Occipital lobe (tissue), 2 donors: Measurements from ENCODE around the gene SP100. TPM values are rescaled to one million over a fixed set of nuclear protein-coding genes. Genes with fewer than 3 reads are reported as not detected.
"Not testable (repeated sequence)": the region's sequence is repeated elsewhere in the genome, so short reads cannot be mapped to it uniquely, and the experiment has no call there.

Source experiments
- DNase-seq: peaks from one replicate; lab custom pipeline; 2025; lab: John Stamatoyannopoulos, UW
- total RNA-seq: library from RNA; depleted of rRNA; stranded (reverse); fragments of >200 nt; gene quantifications from one replicate; pipeline ENCODE4 v1.2.3, GENCODE V29; 2014

SP100 gene
- total RNA-seq, 1 donor from 2014 or later, result 4.8 TPM

GRCh38 chr2:230457793-230458192, 41.8 kb downstream of the SP100 start:
- DNase-seq, result no peak

GRCh38 chr2:230459216-230459615, 43.2 kb downstream of the SP100 start:
- DNase-seq, result no peak

DNA sequence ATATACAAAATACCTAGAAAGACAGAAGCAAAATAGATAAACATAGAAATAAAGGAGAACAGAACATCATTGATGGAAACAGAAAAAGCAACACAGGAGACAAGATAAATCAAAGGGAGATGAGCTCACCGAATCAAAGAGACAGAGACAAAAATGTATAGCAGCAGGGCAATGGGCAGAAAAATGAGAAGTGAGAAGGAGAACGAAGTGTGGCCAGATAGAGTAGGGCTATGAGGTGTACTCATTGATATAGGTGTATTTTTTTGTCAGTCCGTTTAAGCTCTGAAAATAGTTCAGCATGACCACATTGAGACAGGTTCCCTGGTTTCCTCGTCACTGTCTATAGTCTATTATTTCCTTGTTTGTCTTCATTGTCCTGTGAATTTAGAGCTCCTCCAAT, 55.1 kb downstream of the SP100 start:
- no peak for DNase-seq

- no peak for DNase-seq
Measured at GRCh38 chr2:230472621-230473018, 56.6 kb downstream of the SP100 start.

DNA sequence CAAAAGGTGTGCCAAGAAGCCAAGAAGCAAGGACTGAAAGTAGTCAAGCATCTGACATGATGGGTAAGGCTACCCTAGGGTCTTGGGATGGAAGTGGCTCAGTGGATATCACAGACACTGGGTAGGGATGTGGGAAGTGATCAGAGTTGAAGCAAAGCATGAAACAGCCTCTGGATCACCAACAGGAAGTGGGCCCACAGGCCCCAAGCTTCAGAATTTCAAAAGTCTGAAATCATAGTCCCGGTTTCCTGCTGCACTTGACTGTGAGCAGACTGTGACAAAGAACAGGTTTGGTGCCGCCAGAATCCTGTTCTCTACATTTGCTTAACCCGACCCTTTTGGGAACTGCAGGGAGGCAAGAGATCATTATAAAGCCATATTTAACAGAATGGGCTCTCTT, 57.4 kb downstream of the SP100 start:
- DNase-seq, result no peak

GRCh38 chr2:230475143-230475542, 59.1 kb downstream of the SP100 start:
- DNase-seq, result no peak

DNA sequence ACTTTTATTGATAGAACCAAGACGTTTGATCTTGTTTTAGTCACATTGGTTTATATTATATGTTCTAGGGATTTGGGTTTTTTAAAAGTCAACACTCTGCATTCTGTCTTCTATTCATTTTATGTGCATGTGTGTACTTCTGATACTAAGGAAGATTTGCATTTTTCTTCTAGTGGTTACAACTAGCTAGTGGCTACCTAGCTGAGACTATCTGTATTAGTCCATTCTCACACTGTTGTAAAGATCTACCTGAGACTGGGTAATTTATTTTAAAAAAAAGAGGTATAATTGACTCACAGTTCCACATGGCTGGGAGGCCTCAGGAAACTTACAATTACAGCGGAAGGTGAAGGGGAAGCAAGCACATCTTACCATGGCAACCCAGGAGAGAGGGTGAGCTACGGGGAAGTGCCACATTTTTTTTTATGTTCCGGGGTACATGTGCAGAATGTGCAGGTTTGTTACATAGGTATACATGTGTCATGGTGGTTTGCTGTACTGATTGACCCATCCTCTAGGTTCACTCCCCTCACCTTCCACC, 69.9 kb downstream of the SP100 start:
- DNase-seq, result no peak

- DNase-seq, result not testable (repeated sequence)
Measured at GRCh38 chr2:230491219-230491618, 75.2 kb downstream of the SP100 start.

- no peak for DNase-seq
Measured at GRCh38 chr2:230492107-230492506, 76.1 kb downstream of the SP100 start.

DNA sequence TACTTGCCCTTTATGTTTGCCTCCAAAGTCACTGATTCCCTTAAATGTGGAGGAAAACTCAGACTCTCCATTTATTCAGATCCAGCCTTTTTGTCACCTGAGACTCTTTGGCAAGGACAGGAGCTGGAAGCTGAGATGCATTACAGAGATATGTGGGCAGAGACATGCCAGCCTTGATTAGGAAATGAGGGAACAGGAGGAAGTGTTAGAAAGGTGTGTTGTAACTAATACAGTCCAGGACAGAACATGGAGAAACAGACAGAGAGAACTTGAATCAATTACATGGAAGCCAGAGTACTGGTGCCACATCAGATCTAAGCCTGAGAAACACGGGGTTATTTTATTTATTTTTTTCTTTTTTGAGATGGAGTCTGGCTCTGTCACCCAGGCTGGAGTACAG, 79.0 kb downstream of the SP100 start:
- DNase-seq, result no peak

GRCh38 chr2:230496891-230497290, 80.9 kb downstream of the SP100 start:
- DNase-seq, result no peak

GRCh38 chr2:230498506-230499107, 82.6 kb downstream of the SP100 start:
- no peak for DNase-seq

- DNase-seq, result no peak
Measured at GRCh38 chr2:230502593-230502992, 86.6 kb downstream of the SP100 start.

DNA sequence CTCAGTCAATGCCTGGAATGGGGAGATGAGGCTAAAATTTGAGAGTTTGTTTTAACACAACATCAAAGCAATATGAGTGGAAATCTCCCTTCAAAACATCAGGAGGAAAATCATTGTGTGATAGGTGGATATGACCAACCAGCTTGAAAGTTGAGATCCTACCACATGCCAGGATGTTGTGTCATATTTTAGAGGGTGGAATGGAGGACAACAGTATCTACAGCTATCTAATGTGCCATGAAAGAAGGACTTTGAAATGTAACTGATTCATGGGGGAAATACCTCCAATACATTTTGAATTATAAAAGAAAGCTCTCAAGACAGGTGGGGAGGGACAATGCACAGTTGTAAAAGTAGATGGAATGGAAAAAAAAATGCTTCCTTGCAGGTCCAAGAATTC, 87.8 kb downstream of the SP100 start:
- no peak for DNase-seq

DNA sequence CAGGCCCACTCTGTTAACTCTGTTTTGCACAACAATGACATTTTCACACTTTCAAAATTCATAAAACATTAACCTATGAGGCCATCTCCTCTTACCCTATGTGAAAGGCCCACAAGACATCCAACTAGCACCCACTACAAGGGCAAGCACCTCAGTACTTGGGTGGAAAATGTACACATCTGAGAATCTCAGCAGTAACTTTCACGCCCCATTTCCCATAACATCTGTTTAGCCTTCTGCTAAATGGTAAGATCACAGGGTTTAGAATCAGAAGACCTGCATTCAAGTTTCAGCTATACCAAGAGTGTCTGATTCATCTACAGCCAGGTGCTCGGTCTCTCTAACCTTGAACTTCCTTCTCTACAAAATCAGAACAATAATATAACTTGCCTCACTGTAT, 89.2 kb downstream of the SP100 start:
- DNase-seq, result no peak

DNA sequence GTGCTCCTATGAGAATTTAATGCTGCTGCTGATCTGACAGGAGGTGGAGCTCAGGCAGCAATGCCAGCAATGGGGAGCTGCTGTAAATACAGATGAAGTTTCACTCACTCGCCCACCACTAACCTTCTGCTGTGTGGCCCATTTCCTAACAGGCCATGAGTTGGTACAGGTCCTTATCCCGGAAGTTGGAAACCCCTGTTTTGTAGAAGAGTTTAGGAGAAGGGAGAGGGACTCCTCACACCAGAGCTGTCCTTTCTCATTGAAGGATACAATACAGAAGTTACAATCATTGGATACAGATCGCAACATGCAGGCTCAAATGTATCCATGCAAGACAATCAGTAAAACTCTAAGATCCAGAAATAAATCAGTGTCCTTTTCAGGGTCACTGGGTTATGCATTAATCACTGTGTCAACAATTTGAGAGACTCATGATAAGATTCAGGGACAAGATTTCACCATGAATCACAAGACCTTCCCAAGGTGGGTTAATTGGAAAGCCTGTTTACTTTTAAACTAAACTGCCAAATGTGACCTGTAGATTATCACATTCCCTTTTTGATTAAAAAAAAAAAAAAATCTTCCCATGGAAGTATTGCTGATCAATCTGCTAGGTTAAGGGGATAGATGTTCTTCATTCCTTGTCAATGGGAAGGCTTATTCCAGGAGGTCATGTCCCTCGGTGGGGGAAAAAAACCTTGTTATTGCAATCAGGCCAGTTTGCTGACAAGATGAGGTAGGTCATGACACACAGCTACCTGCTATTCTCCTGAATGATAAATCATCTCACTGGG, 97.2 kb downstream of the SP100 start:
- DNase-seq, result no peak

DNA sequence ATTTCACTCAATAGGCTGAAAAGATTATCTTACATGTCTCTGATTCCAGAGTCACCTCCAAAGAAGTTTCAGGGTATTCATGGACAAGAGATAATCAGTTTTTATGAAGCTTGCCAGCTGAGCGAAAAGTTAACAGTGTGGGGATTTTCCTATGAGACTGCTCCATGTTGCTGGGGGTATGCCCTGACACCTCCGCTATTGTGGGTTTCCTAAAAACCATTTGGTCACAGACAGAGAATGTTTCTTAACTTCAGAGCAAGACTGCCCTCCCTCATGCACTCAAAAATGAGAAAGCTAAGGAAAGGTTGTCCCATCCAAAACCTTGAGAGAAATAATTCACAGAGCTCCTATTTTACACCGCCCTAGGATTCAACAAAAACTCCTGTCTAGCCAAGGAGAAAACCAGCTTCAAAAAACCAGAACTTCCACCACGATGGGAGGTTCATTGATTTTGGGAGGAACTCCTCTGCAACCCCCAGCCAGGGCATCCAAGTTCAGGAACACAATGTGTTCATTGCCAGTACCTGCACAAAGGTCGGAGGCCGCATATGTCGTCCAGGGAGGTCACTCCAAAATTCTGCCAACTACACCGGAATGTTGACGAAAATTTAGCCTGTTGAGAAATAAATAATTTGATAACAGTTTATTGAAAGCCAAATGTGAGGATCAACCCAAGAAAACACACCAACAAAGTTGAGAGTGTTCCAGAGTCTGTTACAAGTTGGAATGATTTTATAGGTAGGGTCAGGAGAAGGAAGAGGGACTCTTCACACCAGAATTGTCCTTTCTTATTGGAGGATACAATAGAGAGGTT, 104.3 kb downstream of the SP100 start:
- DNase-seq, result no peak

GRCh38 chr2:230520875-230521155, 104.8 kb downstream of the SP100 start:
- DNase-seq, result no peak

DNA sequence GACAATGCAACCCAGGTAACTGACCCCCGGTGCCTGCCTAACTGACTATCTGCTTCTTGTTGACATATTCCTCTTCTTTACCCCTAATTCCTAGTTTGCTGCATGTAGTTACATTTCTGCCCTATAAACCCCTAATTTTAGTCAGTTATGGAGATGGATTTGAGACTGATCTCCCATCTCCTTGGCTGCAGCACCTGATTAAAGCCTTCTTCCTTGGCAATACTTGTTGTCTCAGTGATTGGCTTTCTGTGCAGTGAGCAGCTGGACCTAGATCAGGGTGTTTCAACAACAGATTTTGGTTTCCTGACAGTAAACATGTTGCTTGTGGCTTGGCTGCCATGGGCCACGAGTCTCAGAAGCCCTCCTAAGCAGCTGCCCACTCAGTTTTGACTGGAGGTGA, 105.4 kb downstream of the SP100 start:
- no peak for DNase-seq

DNA sequence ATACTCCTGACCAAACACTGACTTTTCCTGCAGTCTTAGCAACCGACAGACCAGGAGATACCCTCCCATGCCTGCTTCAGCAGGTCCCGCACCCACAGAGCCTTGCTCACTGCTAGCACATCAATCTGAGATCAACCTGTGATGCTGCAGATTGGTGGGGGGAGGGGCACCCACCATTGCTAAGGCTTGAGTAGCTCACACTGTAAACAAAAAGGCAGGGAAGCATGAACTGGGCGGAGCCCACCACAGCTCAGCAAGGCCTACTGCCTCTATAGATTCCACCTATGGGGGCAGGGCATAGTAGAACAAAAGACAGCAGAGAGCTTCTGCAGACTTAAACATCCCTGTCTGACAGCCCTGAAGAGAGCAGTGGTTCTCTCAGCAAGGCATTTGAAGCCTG, 109.7 kb downstream of the SP100 start:
- DNase-seq, result no peak

DNA sequence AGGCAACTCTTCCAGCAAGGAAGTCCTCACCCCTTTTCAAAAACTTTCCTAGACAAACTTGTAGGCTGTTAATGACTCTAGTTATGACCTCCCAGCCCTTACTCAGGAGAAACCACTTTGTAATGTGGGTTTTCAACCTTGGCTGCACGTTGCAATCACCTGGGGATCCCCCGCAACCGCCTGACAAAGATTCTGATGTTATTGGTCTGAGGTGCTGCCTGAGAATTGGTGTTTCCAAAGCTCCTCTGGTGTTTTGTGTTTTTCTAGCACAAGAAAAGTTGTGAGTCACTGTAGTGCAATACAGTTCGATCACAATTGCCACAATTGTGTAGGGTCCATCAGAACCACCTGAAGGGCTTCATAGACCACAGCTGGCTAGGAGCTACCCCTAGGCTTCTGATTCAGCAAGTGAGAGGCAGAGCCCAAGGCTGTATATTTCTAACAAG, 121.6 kb downstream of the SP100 start:
- no peak for DNase-seq

DNA sequence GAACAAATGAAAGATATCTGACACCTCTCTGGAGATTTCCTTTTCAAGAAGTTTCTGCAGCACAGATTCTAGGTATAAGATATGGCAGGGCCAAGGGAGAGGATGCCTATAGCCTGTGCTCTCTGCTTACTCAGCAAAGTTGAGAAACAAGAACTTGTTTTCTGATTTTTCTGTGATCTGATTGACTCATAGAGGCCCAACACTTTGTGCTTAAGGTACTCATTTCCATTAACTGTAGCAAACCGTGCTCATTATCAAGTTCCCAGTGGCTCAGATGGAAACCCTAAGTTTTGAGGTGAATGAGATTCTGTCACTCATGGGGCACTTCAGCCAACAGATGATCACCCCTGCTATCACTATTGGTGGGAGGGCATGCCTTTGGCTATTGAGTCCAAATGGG, 124.3 kb downstream of the SP100 start:
- DNase-seq, result no peak
